Stimulated activated effector memory CD8-positive, alpha-beta T cell treated with anti-CD3 and anti-CD28 coated beads, Interleukin-12 subunit alpha, Interleukin-12 subunit beta, amount 100 ng/mL, for 72 hours (primary cell): ENCODE measurements around the gene DACT3.
A peak's percentile ranks its signal among the peaks of the same experiment; 100 is the strongest.

Source experiments
- ATAC-seq: fragments of 150-1000 bp; cut with Tn5 transposase; 2 replicates; pipeline ENCODE4 v1.10.0; 2021
- DNase-seq, 2 donors: peaks; one replicate each; pipeline ENCODE4 v3.0.0; 2021 to 2022; ENCODE audit warnings: low spot score in 2 of 2
- H3K27ac Mint-ChIP-seq: one replicate; pipeline ENCODE4 v1.8.0; 2022; ENCODE audit warnings: mild to moderate bottlenecking, mixed read lengths
- H3K36me3 Mint-ChIP-seq: one replicate; pipeline ENCODE4 v1.8.0; 2022; ENCODE audit warnings: mild to moderate bottlenecking, mixed read lengths
- H3K4me1 Mint-ChIP-seq: one replicate; pipeline ENCODE4 v1.8.0; 2022; ENCODE audit warnings: mixed read lengths
- H3K4me3 Mint-ChIP-seq: one replicate; pipeline ENCODE4 v1.8.0; 2022; ENCODE audit warnings: mild to moderate bottlenecking, mixed read lengths
- H3K9me3 Mint-ChIP-seq: one replicate; pipeline ENCODE4 v1.8.0; 2022; ENCODE audit warnings: mixed read lengths

DACT3 gene

DNA sequence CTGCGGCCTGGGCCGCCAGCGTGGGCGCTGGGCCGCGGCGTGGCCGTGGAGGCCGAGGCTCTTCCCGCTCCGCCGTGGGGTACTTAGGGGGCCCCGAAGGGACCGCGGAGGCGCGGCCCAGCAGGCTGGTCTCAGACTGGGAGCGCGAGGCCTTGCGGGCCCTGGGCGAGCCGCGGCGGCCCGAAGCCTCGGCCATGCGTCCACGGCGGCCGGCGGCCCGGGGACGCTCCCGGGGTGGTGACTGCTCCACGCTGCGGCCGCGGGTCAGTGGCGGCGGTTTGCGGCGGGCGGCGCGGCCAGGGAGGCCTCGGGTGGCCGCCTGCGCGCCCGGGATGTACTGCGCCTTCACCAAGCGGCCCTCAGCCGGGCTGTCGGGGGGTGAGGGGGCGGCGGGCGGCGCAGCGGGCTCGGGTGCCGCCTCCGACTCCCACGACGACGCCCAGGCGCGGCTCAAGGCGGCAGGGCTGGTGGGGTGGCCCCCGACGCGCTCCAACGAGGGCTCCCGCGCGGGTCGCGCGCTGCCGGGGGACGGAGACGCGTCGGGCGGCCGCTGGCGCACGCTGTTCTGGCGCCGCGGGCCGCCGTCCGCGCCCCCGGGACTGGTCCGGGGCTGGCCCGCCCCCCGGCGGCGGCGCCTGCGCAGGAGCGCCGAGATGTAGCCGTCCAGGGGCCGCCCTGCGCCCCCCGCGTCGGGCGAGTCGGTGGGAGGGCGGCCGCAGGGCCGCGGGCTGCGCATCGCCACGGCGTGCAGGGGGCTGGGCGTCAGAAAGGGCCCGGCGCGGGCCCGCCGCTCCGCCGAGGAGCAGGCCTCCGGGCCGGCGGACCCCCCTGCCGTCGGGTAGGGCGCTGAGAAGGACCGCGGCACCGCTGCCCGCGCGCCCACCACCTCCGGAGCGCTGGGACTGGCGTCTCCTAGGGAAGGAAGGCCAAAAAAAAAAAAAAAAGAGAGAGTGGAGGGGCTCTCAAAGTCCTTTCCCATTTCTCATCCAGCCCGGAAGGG lies 11.7 kb downstream of the DACT3 start:
- peaks cover 9% of the 10 kb centered on the region for H3K4me1 Mint-ChIP-seq
- H3K4me3 Mint-ChIP-seq = no peak overlapping the region
- ATAC-seq (no peak), DNase-seq (no peak)
- H3K27ac Mint-ChIP-seq = no peak overlapping the region
- H3K9me3 Mint-ChIP-seq = no peaks in the 10 kb centered on the region
- peaks cover 6% of the 10 kb centered on the region for H3K36me3 Mint-ChIP-seq

DNA sequence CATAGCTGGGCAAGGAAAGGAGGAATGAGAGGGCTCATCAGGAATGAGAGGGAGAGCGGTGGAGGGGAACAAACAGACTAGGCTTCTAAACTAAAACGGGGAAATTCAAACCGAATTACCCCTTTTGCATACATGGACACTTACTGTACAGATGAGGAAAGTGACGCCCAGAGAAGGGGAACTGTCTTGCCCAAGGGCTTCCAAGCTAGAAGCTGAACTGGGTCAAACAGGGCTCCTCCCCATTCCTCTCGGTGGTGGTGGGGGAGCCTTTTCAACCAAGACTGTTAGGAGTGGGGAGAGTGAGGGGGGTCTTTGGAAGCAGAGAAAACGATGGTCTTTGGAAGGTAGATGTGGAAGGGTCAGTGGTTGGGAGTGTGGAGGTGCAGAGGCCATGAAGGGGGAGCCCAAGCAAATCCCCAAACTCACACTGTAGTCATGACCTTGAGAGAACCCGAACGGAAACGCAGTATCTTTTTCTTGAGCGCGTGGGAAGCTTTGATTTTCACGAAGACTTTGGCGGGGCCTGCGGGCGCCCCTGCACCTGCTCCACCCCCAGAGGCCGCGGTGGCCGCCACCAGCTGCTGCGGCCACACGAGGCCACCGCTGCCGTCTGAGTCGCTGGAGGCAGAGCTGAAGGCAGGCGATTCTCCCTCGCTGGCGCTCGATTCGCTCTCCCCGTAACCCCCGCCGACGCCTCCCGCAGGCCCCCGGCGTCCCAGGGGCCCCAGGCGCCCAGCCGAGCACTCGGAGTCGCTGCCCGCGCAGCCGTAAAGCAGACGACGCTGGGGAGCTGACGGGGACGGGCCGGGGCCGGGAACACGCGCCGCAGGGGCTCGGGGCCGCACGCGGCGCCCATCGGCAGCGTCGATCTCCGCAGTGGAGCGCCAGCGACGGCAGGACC lies 12.7 kb downstream of the DACT3 start:
- Mint-ChIP-seq H3K4me3 (peak overlapping the region; percentile 5), H3K9me3 (no peaks in the 10 kb centered on the region), H3K4me1 (peaks cover 9% of the 10 kb centered on the region), H3K27ac (no peak overlapping the region), H3K36me3 (peaks cover 6% of the 10 kb centered on the region)
- DNase-seq (no peak), ATAC-seq (peak; percentile 34)

DNA sequence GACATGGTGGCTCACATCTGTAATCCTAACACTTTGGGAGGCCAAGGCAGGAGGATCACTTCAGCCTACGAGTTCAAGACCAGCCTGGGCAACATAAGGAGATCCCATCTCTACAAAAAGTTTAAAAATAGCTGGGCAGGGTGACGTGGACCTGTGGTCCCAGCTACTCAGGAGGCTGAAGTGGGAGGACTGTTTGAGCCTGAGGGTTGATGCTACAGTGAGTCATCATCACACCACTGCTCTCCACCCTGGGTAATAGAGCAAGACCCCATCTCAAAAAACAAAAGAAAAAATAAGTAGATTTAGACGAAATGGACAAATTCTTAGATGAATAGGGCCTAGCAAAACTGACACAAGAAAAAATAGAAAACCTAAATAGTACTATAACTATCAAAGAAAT lies 14.6 kb downstream of the DACT3 start:
- Mint-ChIP-seq H3K27ac (no peak overlapping the region), H3K4me1 (peaks cover 9% of the 10 kb centered on the region), H3K4me3 (no peak overlapping the region), H3K9me3 (no peaks in the 10 kb centered on the region), H3K36me3 (peaks cover 6% of the 10 kb centered on the region)
- no peak for ATAC-seq
- no peak for DNase-seq

DNA sequence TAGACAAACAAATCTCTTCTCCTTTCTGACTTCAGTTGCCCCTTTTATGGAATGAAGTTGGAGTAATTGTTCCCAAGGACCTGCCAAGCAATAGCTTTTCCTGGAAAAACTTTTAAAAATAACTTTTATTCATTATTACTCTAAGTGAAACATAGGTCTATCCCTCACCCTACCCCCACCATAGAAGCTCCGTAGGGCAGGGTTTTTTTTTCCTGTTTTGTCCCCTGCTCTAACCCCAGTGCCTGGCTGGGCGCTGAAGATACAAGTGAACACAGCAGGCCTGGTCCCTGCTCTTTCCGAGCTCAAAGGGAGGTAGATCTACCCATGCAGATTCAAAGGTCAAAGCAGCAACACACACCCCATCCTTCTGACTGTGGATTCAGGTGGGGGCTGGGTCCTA lies 16.3 kb downstream of the DACT3 start:
- no peak overlapping the region for H3K4me3 Mint-ChIP-seq
- peaks cover 9% of the 10 kb centered on the region for H3K4me1 Mint-ChIP-seq
- DNase-seq (no peak), ATAC-seq (no peak)
- H3K9me3 Mint-ChIP-seq = no peaks in the 10 kb centered on the region
- H3K27ac Mint-ChIP-seq = no peak overlapping the region
- no peaks in the 10 kb centered on the region for H3K36me3 Mint-ChIP-seq

DNA sequence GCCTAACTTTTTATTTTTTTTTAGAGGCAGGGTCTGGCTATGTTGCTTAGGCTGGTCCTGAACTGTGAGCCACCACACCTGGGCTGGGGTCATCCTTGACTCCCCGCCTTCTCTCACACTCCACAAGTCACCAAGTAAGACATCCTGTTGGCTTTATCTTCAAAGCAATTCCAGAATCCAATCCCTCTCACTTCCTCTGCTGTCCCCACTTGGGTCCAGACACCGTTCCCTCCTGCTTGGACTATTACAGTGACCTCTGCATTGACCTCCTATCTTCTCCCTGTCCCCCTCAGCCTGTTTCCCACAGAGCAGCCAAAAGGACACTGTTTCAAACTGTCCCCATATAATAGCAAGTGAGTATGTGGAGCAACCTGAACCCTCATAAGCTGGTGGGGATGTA lies 20.3 kb downstream of the DACT3 start:
- Mint-ChIP-seq H3K4me1 (no peaks in the 10 kb centered on the region), H3K36me3 (no peaks in the 10 kb centered on the region), H3K9me3 (no peaks in the 10 kb centered on the region), H3K27ac (no peak overlapping the region), H3K4me3 (no peak overlapping the region)
- DNase-seq = no peak
- no peak for ATAC-seq

DNA sequence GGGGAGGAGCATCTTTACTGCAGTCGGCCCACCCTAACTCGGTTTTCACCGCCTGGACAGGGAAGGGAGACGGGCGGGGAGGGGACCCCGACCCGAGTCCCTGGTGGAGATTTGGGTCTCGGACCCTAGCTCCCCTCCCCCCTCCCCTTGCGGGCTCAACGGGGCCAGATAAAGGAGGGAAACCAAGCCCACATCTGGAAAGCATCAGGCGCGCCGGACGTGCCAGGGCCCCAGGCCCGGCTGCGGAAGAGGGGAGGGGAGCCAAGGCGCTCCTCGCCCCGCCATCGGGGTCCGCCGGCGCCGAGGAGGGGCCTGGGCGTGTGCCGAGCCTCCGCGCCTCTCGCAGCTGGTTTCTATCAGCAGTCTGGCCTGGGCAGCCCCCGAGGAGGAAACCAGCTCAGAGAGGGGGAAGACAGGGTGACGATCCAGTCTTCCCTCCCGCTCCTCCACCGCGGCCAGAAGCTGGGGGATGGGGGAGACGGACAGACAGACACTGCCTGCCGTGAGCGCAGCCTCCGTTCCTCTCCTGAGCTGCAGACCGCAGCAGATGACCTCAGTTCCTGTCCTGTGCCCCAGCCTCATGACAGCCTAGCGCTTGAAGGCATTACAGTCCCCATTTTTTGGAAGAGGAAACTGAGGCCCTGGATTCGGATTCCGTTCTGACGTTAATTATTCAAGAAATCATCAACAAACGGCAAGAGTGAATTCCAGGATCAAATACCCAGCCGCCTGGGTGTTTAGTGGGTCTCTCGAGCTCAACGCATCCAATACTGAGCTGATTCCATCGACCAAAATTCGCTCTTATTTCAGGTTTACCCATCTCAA lies 21.4 kb downstream of the DACT3 start:
- DNase-seq (no peak), ATAC-seq (peak; percentile 15)
- H3K27ac Mint-ChIP-seq = no peak overlapping the region
- H3K4me3 Mint-ChIP-seq = no peak overlapping the region
- no peaks in the 10 kb centered on the region for H3K4me1 Mint-ChIP-seq
- H3K36me3 Mint-ChIP-seq = no peaks in the 10 kb centered on the region
- no peaks in the 10 kb centered on the region for H3K9me3 Mint-ChIP-seq

DNA sequence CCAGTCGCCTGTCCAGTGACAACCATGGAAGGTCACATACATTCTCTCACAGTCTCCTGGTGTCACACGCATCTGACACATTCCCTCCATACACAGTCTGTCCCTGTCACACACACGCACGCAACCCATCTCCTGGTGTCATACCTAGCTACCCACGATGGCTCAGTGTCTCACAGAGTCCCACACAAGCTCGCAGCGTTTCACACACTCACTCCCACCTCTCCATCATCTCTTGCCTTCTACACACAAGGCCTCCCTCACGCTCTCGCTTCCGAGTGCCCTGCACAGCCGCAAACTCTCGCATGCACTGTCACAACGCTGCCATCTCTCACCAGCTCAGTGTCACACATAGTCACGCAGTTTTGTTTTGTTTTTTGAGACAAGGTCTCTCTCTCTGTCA lies 23.8 kb downstream of the DACT3 start:
- Mint-ChIP-seq H3K9me3 (no peaks in the 10 kb centered on the region), H3K27ac (no peak overlapping the region), H3K4me3 (no peak overlapping the region), H3K36me3 (no peaks in the 10 kb centered on the region), H3K4me1 (peaks cover 10% of the 10 kb centered on the region)
- DNase-seq (no peak), ATAC-seq (no peak)

DNA sequence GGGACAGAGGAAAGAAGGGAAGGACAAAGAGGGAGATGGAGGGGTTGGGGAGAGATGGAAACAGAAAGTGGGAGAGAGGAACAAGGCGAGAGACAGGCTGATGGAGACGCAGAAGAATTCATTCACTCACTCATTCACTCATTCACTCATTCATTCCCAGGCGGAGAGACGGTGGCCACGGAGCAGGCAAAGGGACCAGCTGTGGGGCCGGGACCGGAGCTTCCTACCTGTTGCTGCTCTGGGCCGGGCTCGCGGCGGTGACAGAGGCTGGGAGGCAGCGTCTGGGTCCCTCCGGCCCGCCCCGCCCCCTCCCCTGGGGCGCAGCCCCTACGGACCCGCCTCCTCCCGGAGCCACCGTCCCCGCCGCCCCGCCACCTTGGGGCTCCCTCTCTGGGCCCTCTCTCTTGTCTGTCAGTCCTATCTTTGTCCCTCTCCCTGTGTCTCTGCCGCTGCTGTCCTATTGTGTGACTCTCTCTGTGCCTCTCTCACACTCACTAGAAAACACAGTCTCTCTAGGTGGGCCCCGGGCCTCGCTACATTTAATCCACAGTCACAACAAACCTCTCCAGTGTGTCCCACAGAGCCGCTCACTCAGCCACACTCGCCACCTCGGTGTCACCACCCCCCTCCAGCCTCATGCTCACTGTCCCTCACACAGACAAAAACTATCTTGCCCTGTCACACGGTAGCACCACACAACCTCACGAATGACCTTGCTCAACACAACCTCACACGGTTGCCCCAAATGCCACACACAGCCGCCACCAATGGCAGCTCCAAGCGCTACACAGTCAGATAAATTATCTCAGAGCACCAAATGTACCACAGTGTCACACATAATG lies 24.8 kb downstream of the DACT3 start, which contains the start of gene GNG8:
TSS of gene GNG8 (minus strand) at position 283 of the 842 bp plus-strand sequence. CDS start 1,520 bp downstream, outside the sequence.
- ATAC-seq (no peak), DNase-seq (no peak)
- H3K4me1 Mint-ChIP-seq = peaks cover 10% of the 10 kb centered on the region
- H3K27ac Mint-ChIP-seq = peak within 1 kb of the TSS; percentile 35
- no peaks in the 10 kb centered on the region for H3K36me3 Mint-ChIP-seq
- no peaks in the 10 kb centered on the region for H3K9me3 Mint-ChIP-seq
- no peak within 1 kb of the TSS for H3K4me3 Mint-ChIP-seq

DNA sequence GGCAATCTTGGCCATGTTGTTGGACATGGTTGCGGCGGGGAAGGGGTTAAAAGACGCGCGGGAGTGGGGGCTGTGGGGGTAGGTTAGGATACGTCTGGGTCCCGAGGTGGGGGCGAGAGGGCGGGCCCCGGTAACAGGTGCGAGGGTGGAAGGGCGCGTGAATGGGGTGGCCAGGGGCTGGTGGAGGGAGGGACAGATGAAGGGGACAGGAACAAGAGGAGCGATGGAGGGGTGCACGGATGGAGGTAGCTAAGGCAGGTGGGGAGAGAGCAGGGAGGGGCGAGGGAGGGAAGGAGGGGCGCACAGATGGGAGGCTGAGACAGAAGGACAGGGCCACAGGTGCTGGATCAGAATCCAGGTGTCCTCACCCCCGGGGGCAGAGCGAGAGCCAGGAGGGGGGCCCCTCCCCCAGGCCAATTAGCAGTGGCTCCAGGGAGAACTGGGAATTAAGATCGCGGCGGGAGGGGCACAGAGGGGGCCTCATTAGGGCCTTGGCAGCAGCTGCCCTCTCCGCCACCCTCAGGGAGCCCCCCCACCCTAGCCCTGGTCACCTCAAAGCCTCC lies 26.2 kb downstream of the DACT3 start:
- DNase-seq (no peak), ATAC-seq (no peak)
- Mint-ChIP-seq H3K4me3 (no peak overlapping the region), H3K36me3 (no peaks in the 10 kb centered on the region), H3K9me3 (no peaks in the 10 kb centered on the region), H3K4me1 (peaks cover 10% of the 10 kb centered on the region), H3K27ac (peak overlapping the region; percentile 35)

DNA sequence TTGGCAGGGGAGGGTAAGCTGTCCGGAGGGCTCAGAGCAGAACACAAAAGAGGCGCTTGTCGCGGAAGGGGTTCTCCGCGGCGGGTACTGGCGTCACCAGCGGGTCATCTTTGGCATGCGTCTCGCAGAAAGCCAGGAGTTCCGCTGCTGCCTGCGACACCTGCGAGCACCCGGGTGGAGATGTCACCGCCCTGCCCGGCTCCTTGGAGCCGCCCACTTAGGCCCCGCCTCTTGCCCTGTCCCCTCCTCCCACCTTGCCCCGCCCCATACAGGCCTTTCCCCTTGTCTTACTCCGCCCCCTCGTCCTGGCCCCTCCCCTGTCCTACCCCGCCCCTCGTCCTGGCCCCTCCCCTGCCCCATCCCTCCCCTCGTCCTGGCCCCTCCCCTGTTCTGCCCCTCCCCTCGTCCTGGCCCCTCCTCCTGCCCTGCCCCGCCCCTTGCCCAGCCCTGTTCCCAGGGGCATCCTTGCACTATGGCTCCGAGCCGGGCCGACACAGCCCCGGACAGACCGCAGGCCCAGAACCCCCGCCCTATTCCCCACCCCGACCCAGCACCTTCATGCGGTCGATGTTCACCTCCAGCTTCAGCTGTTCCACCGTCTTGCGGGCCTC lies 26.8 kb downstream of the DACT3 start:
- no peak overlapping the region for H3K27ac Mint-ChIP-seq
- H3K4me3 Mint-ChIP-seq = no peak overlapping the region
- DNase-seq (peak; percentile 81 to 97), ATAC-seq (peak; percentile 45)
- H3K36me3 Mint-ChIP-seq = no peaks in the 10 kb centered on the region
- H3K9me3 Mint-ChIP-seq = no peaks in the 10 kb centered on the region
- peaks cover 10% of the 10 kb centered on the region for H3K4me1 Mint-ChIP-seq

DNA sequence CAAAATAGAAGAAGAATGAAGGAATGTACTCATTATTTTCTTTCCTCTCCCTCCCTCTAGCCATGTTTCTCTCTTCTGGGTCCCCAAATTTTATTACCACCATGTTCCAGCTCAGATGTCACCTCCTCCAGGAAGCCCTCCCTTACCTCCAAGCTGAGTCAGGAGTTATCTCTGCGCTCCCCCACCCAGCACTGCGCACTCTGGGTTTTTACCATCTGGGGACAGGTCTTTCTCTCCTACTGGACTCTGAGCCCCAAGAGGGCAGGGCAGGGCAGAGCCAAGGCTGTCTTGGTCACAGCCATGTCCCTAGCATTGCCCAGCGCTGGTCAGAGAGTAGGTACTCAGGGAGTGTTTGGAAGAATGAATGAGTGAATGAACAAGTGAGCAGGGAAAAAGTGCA lies 27.9 kb downstream of the DACT3 start:
- no peak for DNase-seq
- Mint-ChIP-seq H3K9me3 (no peaks in the 10 kb centered on the region), H3K4me1 (peaks cover 10% of the 10 kb centered on the region), H3K27ac (no peak overlapping the region), H3K36me3 (no peaks in the 10 kb centered on the region), H3K4me3 (no peak overlapping the region)
- no peak for ATAC-seq

DNA sequence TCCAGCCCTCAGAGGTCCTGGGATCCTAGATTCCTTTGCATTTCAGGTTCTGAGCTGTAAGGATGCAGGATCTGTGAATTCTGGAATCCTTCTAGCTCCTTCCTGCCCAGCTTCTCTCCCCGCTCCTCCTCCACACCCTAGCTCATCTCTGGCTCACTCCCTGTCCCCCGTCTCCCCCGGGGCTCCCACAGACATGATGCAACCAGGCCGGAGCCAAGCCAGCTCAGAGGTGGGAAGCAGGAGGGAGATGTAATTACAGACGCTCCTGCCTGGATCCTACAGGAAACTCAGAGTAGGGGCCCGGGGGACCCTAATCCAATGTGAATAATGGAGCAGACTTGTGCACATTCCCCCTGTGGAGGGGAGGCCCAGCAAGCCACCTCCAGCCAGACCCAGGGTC lies 29.5 kb downstream of the DACT3 start:
- Mint-ChIP-seq H3K4me3 (no peak overlapping the region), H3K9me3 (no peaks in the 10 kb centered on the region), H3K27ac (no peak overlapping the region), H3K36me3 (no peaks in the 10 kb centered on the region), H3K4me1 (peaks cover 16% of the 10 kb centered on the region)
- ATAC-seq (no peak), DNase-seq (no peak)

DNA sequence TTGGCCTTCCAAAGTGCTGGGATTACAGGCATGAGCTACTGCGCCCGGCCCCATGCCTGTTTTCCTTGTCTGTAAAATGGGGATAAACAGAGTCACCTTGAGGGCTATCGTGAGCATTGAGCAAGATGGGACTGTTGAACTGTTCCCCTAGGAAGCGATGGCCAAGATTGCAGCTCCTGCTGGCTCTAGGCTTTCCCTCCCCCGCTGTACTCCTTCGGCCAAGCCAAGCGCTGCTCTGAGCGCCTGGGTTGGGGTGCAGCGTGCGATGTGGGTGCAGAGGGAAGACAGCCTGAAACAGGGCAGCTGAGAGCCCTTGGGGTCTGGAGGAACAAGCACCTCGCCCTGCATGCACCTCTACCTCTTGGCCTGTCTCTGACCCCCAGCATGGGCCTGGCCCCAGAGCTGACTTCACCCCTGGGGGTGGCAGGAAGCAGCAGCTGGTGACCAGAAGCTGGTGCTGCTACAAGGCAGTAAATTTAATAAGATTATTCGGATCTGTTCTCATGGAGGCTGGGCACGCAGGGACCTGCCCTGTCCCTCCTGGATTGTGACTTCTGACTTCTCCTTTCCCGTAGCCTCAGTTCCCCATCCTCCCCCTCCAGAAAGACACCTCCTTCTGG lies 30.3 kb downstream of the DACT3 start:
- DNase-seq = no peak
- Mint-ChIP-seq H3K36me3 (no peaks in the 10 kb centered on the region), H3K9me3 (no peaks in the 10 kb centered on the region), H3K4me1 (peaks cover 16% of the 10 kb centered on the region), H3K27ac (no peak overlapping the region), H3K4me3 (no peak overlapping the region)
- ATAC-seq = no peak
